ENCODE data around the gene C2orf72. TPM values are rescaled to one million over a fixed set of nuclear protein-coding genes. Genes with fewer than 3 reads are reported as not detected.

Gene C2orf72
- total and polyA plus RNA-seq, 7 donors, result 0.36 to 20.4 (median 18.5) TPM; not detected in 2

GRCh38 chr2:231029563-231029962, 7.8 kb upstream of the C2orf72 start:
- H3K4me1 ChIP-seq, result no peaks in the 10 kb centered on the region
- 87 to 92% methylated on average over 9 of the region's 9 CpGs for WGBS, 2 donors

GRCh38 chr2:231030725-231031124, 6.6 kb upstream of the C2orf72 start:
- intact Hi-C loops (cut with DNase I), result no loop called here
- Histone ChIP-seq H3K9me3 (no peaks in the 10 kb centered on the region), H3K4me3 (no peak overlapping the region), H3K36me3 (no peaks in the 10 kb centered on the region), H3K27ac (no peak overlapping the region), H3K4me1 (no peaks in the 10 kb centered on the region), H3K27me3 (peaks cover 0 to 19% (median 3%) of the 10 kb centered on the region in 3 donors)
- TF ChIP-seq CTCF (IDR thresholded peaks at IDR 0.05) (no peak), EP300 (IDR thresholded peaks at IDR 0.05) (no peak), POLR2AphosphoS5 (IDR thresholded peaks at IDR 0.05) (no peak), POLR2A (IDR thresholded peaks at IDR 0.05) (no peak)
- DNase-seq, result peak; percentile 1
- 66 to 84% methylated on average over 3 of the region's 3 CpGs for WGBS, 2 donors

More at GRCh38 chr2:231029563-231029962, 7.8 kb upstream of the C2orf72 start:
- intact Hi-C loops (cut with DNase I), result no loop called here
- no peak for TF ChIP-seq EP300 (IDR thresholded peaks at IDR 0.05)
- TF ChIP-seq CTCF (IDR thresholded peaks at IDR 0.05), result no peak
- no peak for TF ChIP-seq POLR2A (IDR thresholded peaks at IDR 0.05)
- TF ChIP-seq POLR2AphosphoS5 (IDR thresholded peaks at IDR 0.05), result no peak
- DNase-seq, result peak; percentile 15
- H3K27me3 ChIP-seq, result peaks cover 0 to 9% (median 0%) of the 10 kb centered on the region in 3 donors
- no peaks in the 10 kb centered on the region for H3K9me3 ChIP-seq
- no peak overlapping the region for H3K27ac ChIP-seq
- H3K36me3 ChIP-seq, result no peaks in the 10 kb centered on the region
- no peak overlapping the region for H3K4me3 ChIP-seq

GRCh38 chr2:231032575-231033140, 4.7 kb upstream of the C2orf72 start:
- no peak for DNase-seq
- no peak overlapping the region for H3K4me3 ChIP-seq
- peaks cover 14 to 35% (median 21%) of the 10 kb centered on the region in 3 donors for H3K27me3 ChIP-seq
- intact Hi-C loops (cut with DNase I), result no loop called here
- WGBS, 2 donors, result 57 to 70% methylated on average over 5 of the region's 5 CpGs
- peaks cover 0 to 6% (median 2%) of the 10 kb centered on the region in 4 donors for H3K4me1 ChIP-seq
- H3K9me3 ChIP-seq, result no peaks in the 10 kb centered on the region
- H3K36me3 ChIP-seq, result no peaks in the 10 kb centered on the region
- no peak overlapping the region for H3K27ac ChIP-seq
- TF ChIP-seq CTCF (IDR thresholded peaks at IDR 0.05) (no peak), POLR2A (IDR thresholded peaks at IDR 0.05) (no peak), EP300 (IDR thresholded peaks at IDR 0.05) (no peak), POLR2AphosphoS5 (IDR thresholded peaks at IDR 0.05) (no peak)

GRCh38 chr2:231033147-231034132, 3.9 kb upstream of the C2orf72 start:
- Histone ChIP-seq H3K4me1 (peaks cover 0 to 11% (median 8%) of the 10 kb centered on the region in 4 donors), H3K27me3 (peaks cover 20 to 41% (median 26%) of the 10 kb centered on the region in 3 donors)
- no peak for TF ChIP-seq CTCF (IDR thresholded peaks at IDR 0.05)
- no peak for TF ChIP-seq POLR2A (IDR thresholded peaks at IDR 0.05)
- no peak for TF ChIP-seq POLR2AphosphoS5 (IDR thresholded peaks at IDR 0.05)
- no peak for TF ChIP-seq EP300 (IDR thresholded peaks at IDR 0.05)

More at GRCh38 chr2:231033147-231034132, 3.9 kb upstream of the C2orf72 start:
- WGBS, 2 donors, result 37 to 68% methylated on average over 11 of the region's 11 CpGs
- Histone ChIP-seq H3K36me3 (no peaks in the 10 kb centered on the region), H3K9me3 (no peaks in the 10 kb centered on the region), H3K27ac (no peak overlapping the region), H3K4me3 (no peak overlapping the region)
- intact Hi-C loops (cut with DNase I), result no loop called here
- DNase-seq, result no peak

Measured in sigmoid colon (tissue), 7 donors.